Measurements from ENCODE around the gene CTIF.

The CTIF gene

DNA sequence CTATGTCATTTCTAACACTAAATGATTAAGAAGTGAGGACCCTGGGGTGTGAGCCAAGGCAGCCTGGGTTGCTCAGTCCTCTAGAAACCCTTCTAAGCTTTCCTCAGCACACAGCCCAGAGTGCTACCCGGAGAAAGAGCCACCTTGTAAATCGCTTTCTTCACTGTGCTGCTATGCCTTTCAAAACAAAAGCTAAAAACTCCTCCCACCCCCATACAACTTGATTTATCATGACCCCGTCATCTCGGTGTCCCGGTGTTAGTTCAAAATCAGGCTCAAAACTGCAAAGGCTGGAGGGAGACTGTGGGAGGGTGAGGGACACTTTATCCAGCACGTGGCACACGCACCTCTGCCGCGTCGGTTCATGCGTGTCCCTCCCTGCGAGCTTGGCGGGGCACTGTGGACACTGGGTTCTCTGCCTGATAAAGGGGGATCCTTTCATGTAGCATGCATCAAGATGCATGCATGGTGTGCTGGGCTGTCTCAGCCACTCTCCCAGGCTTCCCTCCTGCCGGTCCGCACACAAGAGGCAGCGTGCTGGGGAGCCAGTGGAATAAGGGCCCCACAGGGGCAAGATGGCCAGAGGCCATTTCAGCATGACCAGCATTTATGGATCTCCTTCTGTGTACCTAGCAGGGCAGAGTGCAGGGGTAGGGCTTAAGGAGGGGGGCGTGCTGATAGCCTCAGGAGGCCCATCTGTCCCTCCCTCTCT lies 241.5 kb downstream of the CTIF start:
- Histone ChIP-seq H3K27me3 (ENCODE audit: insufficient read depth, poor library complexity, severe bottlenecking) (no peaks in the 10 kb centered on the region), H3K36me3 (ENCODE audit: low read depth) (no peaks in the 10 kb centered on the region), H3K27ac (ENCODE audit: poor library complexity, severe bottlenecking) (no peak overlapping the region), H3K9me3 (ENCODE audit: severe bottlenecking) (no peaks in the 10 kb centered on the region), H3K4me3 (ENCODE audit: severe bottlenecking) (no peak overlapping the region), H3K4me1 (ENCODE audit: insufficient read depth, poor library complexity, severe bottlenecking) (no peaks in the 10 kb centered on the region)
- DNase-seq (ENCODE audit: low spot score) (no peak), ATAC-seq (ENCODE audit: low read depth) (no peak)
- TF ChIP-seq CTCF (IDR thresholded peaks at IDR 0.05; ENCODE audit: poor library complexity, severe bottlenecking), result no peak

GRCh38 chr18:48780913-48781162 lies 242.0 kb downstream of the CTIF start:
- Histone ChIP-seq H3K4me3 (ENCODE audit: severe bottlenecking) (no peak overlapping the region), H3K27me3 (ENCODE audit: insufficient read depth, poor library complexity, severe bottlenecking) (no peaks in the 10 kb centered on the region), H3K27ac (ENCODE audit: poor library complexity, severe bottlenecking) (no peak overlapping the region), H3K36me3 (ENCODE audit: low read depth) (no peaks in the 10 kb centered on the region; the same call in 1 of the 2 replicates), H3K9me3 (ENCODE audit: severe bottlenecking) (no peaks in the 10 kb centered on the region), H3K4me1 (ENCODE audit: insufficient read depth, poor library complexity, severe bottlenecking) (no peaks in the 10 kb centered on the region)
- DNase-seq (ENCODE audit: low spot score) (no peak), ATAC-seq (ENCODE audit: low read depth) (no peak)
- TF ChIP-seq CTCF (IDR thresholded peaks at IDR 0.05; ENCODE audit: poor library complexity, severe bottlenecking), result no peak

- H3K9me3 ChIP-seq (ENCODE audit: severe bottlenecking), result no peaks in the 10 kb centered on the region
- no peaks in the 10 kb centered on the region for H3K4me1 ChIP-seq (ENCODE audit: insufficient read depth, poor library complexity, severe bottlenecking)
- no peaks in the 10 kb centered on the region; the same call in 1 of the 2 replicates for H3K36me3 ChIP-seq (ENCODE audit: low read depth)
- no peak overlapping the region for H3K27ac ChIP-seq (ENCODE audit: poor library complexity, severe bottlenecking)
- ATAC-seq (ENCODE audit: low read depth) (no peak), DNase-seq (ENCODE audit: low spot score) (no peak)
- no peaks in the 10 kb centered on the region for H3K27me3 ChIP-seq (ENCODE audit: insufficient read depth, poor library complexity, severe bottlenecking)
- TF ChIP-seq CTCF (IDR thresholded peaks at IDR 0.05; ENCODE audit: poor library complexity, severe bottlenecking), result no peak
- H3K4me3 ChIP-seq (ENCODE audit: severe bottlenecking), result no peak overlapping the region
These were observed 242.5 kb downstream of the CTIF start for GRCh38 chr18:48781163-48781987.

DNA sequence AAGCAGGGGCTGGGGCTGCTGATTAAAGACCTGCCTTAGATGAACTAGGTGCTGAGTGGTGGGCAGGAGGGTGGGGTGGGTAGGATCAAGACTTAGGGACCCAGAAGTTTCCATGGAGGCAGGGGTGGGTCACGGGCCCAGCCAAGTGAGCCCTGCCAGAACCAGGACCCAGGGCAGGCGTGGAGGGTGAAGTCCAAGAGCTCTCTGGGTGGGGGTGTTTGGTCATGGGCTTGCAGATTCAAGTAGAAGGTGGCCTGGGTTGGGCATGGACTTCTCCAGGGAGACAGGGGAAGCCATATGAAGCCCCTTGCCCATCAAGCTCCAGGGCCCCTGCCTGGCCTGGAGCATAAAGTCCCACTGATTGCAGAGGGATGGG lies 243.1 kb downstream of the CTIF start:
- ATAC-seq (ENCODE audit: low read depth), result no peak
- no peak for TF ChIP-seq CTCF (IDR thresholded peaks at IDR 0.05; ENCODE audit: poor library complexity, severe bottlenecking)

GRCh38 chr18:48782381-48782861 lies 243.6 kb downstream of the CTIF start:
- no peak overlapping the region for H3K27ac ChIP-seq (ENCODE audit: poor library complexity, severe bottlenecking)
- no peak for DNase-seq (ENCODE audit: low spot score)
- no peak overlapping the region for H3K4me3 ChIP-seq (ENCODE audit: severe bottlenecking)
- H3K4me1 ChIP-seq (ENCODE audit: insufficient read depth, poor library complexity, severe bottlenecking), result no peaks in the 10 kb centered on the region
- H3K36me3 ChIP-seq (ENCODE audit: low read depth), result no peaks in the 10 kb centered on the region; the same call in 1 of the 2 replicates
- no peaks in the 10 kb centered on the region for H3K27me3 ChIP-seq (ENCODE audit: insufficient read depth, poor library complexity, severe bottlenecking)
- ATAC-seq (ENCODE audit: low read depth), result no peak
- no peak for TF ChIP-seq CTCF (IDR thresholded peaks at IDR 0.05; ENCODE audit: poor library complexity, severe bottlenecking)
- no peaks in the 10 kb centered on the region for H3K9me3 ChIP-seq (ENCODE audit: severe bottlenecking)

More for the DNA sequence above, 243.1 kb downstream of the CTIF start:
- no peaks in the 10 kb centered on the region for H3K27me3 ChIP-seq (ENCODE audit: insufficient read depth, poor library complexity, severe bottlenecking)
- H3K36me3 ChIP-seq (ENCODE audit: low read depth), result no peaks in the 10 kb centered on the region; the same call in 1 of the 2 replicates
- H3K4me1 ChIP-seq (ENCODE audit: insufficient read depth, poor library complexity, severe bottlenecking), result no peaks in the 10 kb centered on the region
- H3K4me3 ChIP-seq (ENCODE audit: severe bottlenecking), result no peak overlapping the region
- H3K27ac ChIP-seq (ENCODE audit: poor library complexity, severe bottlenecking), result no peak overlapping the region
- no peak for DNase-seq (ENCODE audit: low spot score)
- H3K9me3 ChIP-seq (ENCODE audit: severe bottlenecking), result no peaks in the 10 kb centered on the region
